ENCODE measurements around the gene SLX4. TPM values are rescaled to one million over a fixed set of nuclear protein-coding genes. Genes with fewer than 3 reads are reported as not detected.

The SLX4 gene
- total and polyA plus RNA-seq, 2 donors (not counting 3 experiments of a cell fraction or from before 2014, with no cell fraction given): 2.9 to 8.9 TPM

DNA sequence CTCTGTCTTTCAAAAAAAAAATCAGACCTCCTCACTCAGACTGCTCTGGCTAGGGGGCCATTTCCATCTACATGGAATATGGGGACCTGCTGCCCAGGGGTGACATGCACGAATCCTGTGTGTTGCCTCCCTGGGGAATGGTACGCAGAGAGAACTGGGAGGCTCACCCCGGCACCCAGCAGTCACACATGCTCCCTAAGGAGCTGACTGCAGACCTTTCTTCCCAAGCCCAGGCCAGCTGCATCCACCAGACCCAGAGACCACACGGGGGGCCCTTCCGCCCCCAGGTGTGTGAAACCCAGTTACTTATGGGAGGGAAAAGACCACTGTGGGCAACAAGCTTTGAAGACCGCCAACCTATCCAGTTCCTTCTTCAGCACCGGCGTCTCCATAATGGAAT, 27.0 kb downstream of the SLX4 start:
- Histone ChIP-seq H3K9ac (replicated peaks; ENCODE audit: extremely low read depth, insufficient read depth, low read length) (no peak overlapping the region), H3K9me1 (replicated peaks; ENCODE audit: control insufficient read depth, extremely low read depth, insufficient read depth, low read length) (no peaks in the 10 kb centered on the region), H4K20me1 (replicated peaks; ENCODE audit: control insufficient read depth, extremely low read depth, insufficient read depth, low read length) (no peaks in the 10 kb centered on the region), H3K4me3 (replicated peaks in 1 of 3; ENCODE audit: insufficient read depth in 1 of 3, low read depth in 1 of 3, low read length in 3 of 3) (no peak overlapping the region), H3K79me2 (ENCODE audit: control insufficient read depth, insufficient read depth, low read length) (no peaks in the 10 kb centered on the region), H3K4me2 (ENCODE audit: insufficient read depth, low read length) (no peak overlapping the region), H3K9me3 (replicated peaks; ENCODE audit: control insufficient read depth, insufficient read depth, low read length) (no peaks in the 10 kb centered on the region), H3K4me1 (ENCODE audit: control insufficient read depth, extremely low read depth, insufficient read depth, low read length) (no peaks in the 10 kb centered on the region), H3K27me3 (ENCODE audit: control insufficient read depth in 2 of 2, insufficient read depth in 2 of 2, low read length in 2 of 2) (no peaks in the 10 kb centered on the region), H2AFZ (ENCODE audit: low read depth, low read length) (no peak overlapping the region), H3K27ac (ENCODE audit: insufficient read depth, low read depth, low read length) (no peak overlapping the region), H3K36me3 (ENCODE audit: control insufficient read depth in 2 of 2, extremely low read depth in 1 of 2, insufficient read depth in 2 of 2, low read length in 2 of 2) (no peaks in the 10 kb centered on the region)
- TF ChIP-seq MYC (IDR thresholded peaks at IDR 0.05; ENCODE audit: low read depth, low read length) (no peak), POLR2AphosphoS5 (IDR thresholded peaks at IDR 0.05; ENCODE audit: insufficient read depth, low read depth, low read length) (no peak)
- no TSS peak for BruUV-seq (replicated peaks)
- dilution Hi-C loops (cut with MboI; ENCODE audit: extremely low pct_ligation_motif_present, low sequenced_read_pairs): loop anchor here (5.0 kb wide), 1 partner anchor 47 kb away; no protein-coding TSS in a partner anchor
- FAIRE-seq (no peak), DNase-seq (ENCODE audit: low read depth, low spot score) (no peak)
- CTCF ChIA-PET: no interaction called here
- POLR2A ChIA-PET: no interaction called here
- intact Hi-C loops (cut with micrococcal nuclease): no loop called here

DNA sequence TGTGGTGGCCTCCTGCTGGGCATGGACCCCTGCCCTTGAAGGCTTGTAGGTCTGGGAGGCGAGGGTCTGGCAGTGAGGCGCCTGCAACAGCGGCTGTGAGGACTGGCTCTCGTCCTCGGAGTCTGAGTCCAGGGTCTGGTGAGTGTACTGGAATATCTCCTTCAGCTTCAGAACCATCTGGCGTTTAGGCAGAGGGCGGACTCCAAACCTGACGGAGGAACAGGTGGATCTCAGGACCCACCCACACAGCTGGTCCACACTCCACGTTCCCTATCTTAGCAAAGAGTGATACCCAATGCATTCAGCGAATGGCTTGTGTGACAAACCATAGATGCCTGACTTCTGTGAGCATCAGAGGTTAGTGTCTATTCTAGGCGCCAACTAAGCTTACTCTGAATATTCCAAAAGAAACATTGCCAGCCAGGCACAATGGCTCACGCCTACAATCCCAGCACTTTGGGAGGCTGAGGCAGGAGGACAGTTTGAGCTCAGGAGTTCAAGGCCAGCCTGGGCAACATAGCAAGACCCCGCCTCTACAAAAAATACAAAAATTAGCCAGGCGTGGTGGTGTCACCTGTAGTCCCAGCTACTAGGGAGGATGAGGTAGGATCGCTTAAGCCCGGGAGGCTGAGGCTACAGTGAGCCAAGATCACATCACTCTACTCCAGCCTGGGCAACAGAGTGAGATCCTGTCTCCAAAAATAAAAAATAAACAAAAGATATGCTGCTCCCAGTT, 27.9 kb downstream of the SLX4 start:
- Histone ChIP-seq H3K9me3 (replicated peaks; ENCODE audit: control insufficient read depth, insufficient read depth, low read length) (no peaks in the 10 kb centered on the region), H4K20me1 (replicated peaks; ENCODE audit: control insufficient read depth, extremely low read depth, insufficient read depth, low read length) (no peaks in the 10 kb centered on the region), H3K4me2 (ENCODE audit: insufficient read depth, low read length) (no peak overlapping the region), H3K36me3 (ENCODE audit: control insufficient read depth in 2 of 2, extremely low read depth in 1 of 2, insufficient read depth in 2 of 2, low read length in 2 of 2) (no peaks in the 10 kb centered on the region), H3K79me2 (ENCODE audit: control insufficient read depth, insufficient read depth, low read length) (no peaks in the 10 kb centered on the region), H3K27ac (ENCODE audit: insufficient read depth, low read depth, low read length) (no peak overlapping the region), H3K4me3 (replicated peaks in 1 of 3; ENCODE audit: insufficient read depth in 1 of 3, low read depth in 1 of 3, low read length in 3 of 3) (no peak overlapping the region), H3K4me1 (ENCODE audit: control insufficient read depth, extremely low read depth, insufficient read depth, low read length) (no peaks in the 10 kb centered on the region), H3K27me3 (ENCODE audit: control insufficient read depth in 2 of 2, insufficient read depth in 2 of 2, low read length in 2 of 2) (no peaks in the 10 kb centered on the region), H3K9ac (replicated peaks; ENCODE audit: extremely low read depth, insufficient read depth, low read length) (no peak overlapping the region), H3K9me1 (replicated peaks; ENCODE audit: control insufficient read depth, extremely low read depth, insufficient read depth, low read length) (no peaks in the 10 kb centered on the region), H2AFZ (ENCODE audit: low read depth, low read length) (no peak overlapping the region)
- POLR2A ChIA-PET: no interaction called here
- dilution Hi-C loops (cut with MboI; ENCODE audit: extremely low pct_ligation_motif_present, low sequenced_read_pairs) (loop anchor here (5.0 kb wide), 1 partner anchor 46 kb away; no protein-coding TSS in a partner anchor), intact Hi-C loops (cut with micrococcal nuclease) (no loop called here)
- FAIRE-seq (no peak), DNase-seq (ENCODE audit: low read depth, low spot score) (no peak)
- no peak for TF ChIP-seq JUN (IDR thresholded peaks at IDR 0.05; ENCODE audit: borderline replicate concordance, insufficient read depth, insufficient read length, low read depth)
- no peak for TF ChIP-seq GATA2 (IDR thresholded peaks at IDR 0.05; ENCODE audit: insufficient read depth, insufficient read length, low read depth, low read length)
- no peak for TF ChIP-seq EZH2 (IDR thresholded peaks at IDR 0.05; ENCODE audit: borderline replicate concordance, low read depth, low read length, severe bottlenecking)
- TF ChIP-seq, protein P1, sequence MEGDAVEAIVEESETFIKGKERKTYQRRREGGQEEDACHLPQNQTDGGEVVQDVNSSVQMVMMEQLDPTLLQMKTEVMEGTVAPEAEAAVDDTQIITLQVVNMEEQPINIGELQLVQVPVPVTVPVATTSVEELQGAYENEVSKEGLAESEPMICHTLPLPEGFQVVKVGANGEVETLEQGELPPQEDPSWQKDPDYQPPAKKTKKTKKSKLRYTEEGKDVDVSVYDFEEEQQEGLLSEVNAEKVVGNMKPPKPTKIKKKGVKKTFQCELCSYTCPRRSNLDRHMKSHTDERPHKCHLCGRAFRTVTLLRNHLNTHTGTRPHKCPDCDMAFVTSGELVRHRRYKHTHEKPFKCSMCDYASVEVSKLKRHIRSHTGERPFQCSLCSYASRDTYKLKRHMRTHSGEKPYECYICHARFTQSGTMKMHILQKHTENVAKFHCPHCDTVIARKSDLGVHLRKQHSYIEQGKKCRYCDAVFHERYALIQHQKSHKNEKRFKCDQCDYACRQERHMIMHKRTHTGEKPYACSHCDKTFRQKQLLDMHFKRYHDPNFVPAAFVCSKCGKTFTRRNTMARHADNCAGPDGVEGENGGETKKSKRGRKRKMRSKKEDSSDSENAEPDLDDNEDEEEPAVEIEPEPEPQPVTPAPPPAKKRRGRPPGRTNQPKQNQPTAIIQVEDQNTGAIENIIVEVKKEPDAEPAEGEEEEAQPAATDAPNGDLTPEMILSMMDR (IDR thresholded peaks at IDR 0.05; ENCODE audit: extremely low read depth in 1 of 2, insufficient read depth in 1 of 2, low read depth in 1 of 2, low read length in 2 of 2): no peak
- no peak for TF ChIP-seq POLR2AphosphoS5 (IDR thresholded peaks at IDR 0.05; ENCODE audit: insufficient read depth, low read depth, low read length)
- no peak for TF ChIP-seq POLR2A (IDR thresholded peaks at IDR 0.05; ENCODE audit: low read depth, low read length)
- no peak for TF ChIP-seq FOS (IDR thresholded peaks at IDR 0.05; ENCODE audit: borderline replicate concordance, insufficient read depth, low read length)
- TF ChIP-seq MYC (IDR thresholded peaks at IDR 0.05; ENCODE audit: low read depth, low read length): no peak
- TF ChIP-seq, protein P2, sequence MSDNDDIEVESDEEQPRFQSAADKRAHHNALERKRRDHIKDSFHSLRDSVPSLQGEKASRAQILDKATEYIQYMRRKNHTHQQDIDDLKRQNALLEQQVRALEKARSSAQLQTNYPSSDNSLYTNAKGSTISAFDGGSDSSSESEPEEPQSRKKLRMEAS (IDR thresholded peaks at IDR 0.05; ENCODE audit: insufficient read depth, insufficient read length): no peak
- BruUV-seq (replicated peaks): no TSS peak
- CTCF ChIA-PET: no interaction called here
